IMR-90 (cell line): ENCODE results near the gene RTEL1.

Experiments used
- BHLHE40 ChIP-seq: fragments of 150-350 bp; IDR thresholded peaks from 2 replicates; pipeline ENCODE4 v1.6.1; 2016; ENCODE audit warnings: mild to moderate bottlenecking, low read depth, low read length
- FOS ChIP-seq: fragments of 150-350 bp; IDR thresholded peaks from 2 replicates; pipeline ENCODE4 v1.6.1; 2016; ENCODE audit warnings: low read depth, low read length
- MAFK ChIP-seq: IDR thresholded peaks from 2 replicates; pipeline ENCODE4 v1.6.1; 2012; ENCODE audit warnings: low read depth, low read length, improper control_type of control experiment
- MAZ ChIP-seq: IDR thresholded peaks from 2 replicates; pipeline ENCODE4 v1.6.1; 2012; ENCODE audit warnings: low read depth, mild to moderate bottlenecking, low read length, improper control_type of control experiment, moderate library complexity, borderline replicate concordance
- POLR2A ChIP-seq: IDR thresholded peaks from 2 replicates; pipeline ENCODE4 v1.6.1; 2012; ENCODE audit warnings: mild to moderate bottlenecking, low read depth, low read length
- RAD21 ChIP-seq: IDR thresholded peaks from 2 replicates; pipeline ENCODE4 v1.6.1; 2012; ENCODE audit warnings: low read length, improper control_type of control experiment
- SMC3 ChIP-seq: fragments of 150-350 bp; IDR thresholded peaks from 2 replicates; pipeline ENCODE4 v1.6.1; 2016; ENCODE audit warnings: low read depth, mild to moderate bottlenecking, antibody characterized with exemption, low read length, moderate library complexity
- TF ChIP-seq, protein P1 (sequence below): conservative IDR thresholded peaks from 2 replicates; pipeline ENCODE4 v1.5.1; 2012; ENCODE audit warnings: mild to moderate bottlenecking, low read depth, low read length, improper control_type of control experiment

DNA sequence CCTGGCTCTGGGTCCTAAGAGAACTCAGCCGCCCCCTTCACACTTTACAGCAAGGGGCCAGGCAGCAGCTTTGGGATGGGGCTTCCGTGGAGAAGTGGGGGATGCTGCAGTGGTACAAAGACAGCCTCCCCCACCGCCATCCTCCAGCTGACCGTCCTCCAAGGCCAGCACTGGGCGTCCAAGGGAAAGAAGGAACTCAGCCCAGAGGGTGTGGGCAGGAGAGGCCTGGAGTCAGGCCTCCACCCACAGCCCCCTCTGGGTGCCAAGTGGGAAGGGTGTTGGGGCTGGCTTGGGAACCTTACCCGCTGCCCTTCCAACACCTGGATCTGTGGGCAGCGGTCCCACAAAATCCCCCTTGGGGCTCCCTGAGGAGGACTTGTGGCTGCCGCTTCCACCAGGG, 18.0 kb upstream of the RTEL1 start:
- TF ChIP-seq, protein P1, sequence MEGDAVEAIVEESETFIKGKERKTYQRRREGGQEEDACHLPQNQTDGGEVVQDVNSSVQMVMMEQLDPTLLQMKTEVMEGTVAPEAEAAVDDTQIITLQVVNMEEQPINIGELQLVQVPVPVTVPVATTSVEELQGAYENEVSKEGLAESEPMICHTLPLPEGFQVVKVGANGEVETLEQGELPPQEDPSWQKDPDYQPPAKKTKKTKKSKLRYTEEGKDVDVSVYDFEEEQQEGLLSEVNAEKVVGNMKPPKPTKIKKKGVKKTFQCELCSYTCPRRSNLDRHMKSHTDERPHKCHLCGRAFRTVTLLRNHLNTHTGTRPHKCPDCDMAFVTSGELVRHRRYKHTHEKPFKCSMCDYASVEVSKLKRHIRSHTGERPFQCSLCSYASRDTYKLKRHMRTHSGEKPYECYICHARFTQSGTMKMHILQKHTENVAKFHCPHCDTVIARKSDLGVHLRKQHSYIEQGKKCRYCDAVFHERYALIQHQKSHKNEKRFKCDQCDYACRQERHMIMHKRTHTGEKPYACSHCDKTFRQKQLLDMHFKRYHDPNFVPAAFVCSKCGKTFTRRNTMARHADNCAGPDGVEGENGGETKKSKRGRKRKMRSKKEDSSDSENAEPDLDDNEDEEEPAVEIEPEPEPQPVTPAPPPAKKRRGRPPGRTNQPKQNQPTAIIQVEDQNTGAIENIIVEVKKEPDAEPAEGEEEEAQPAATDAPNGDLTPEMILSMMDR = no peak
- TF ChIP-seq MAZ (no peak), FOS (no peak), POLR2A (no peak), RAD21 (no peak), SMC3 (no peak), BHLHE40 (no peak), MAFK (no peak)
